KMS-11 (cell line): Measurements from ENCODE around the gene CYP4X1.
"Not testable (repeated sequence)": the region's sequence is repeated elsewhere in the genome, so short reads cannot be mapped to it uniquely, and the experiment has no call there.

Source experiments
- H2AFZ ChIP-seq: fragments of 200-600 bp; sonication (generic); 2 replicates; pipeline ENCODE4 v1.6.1; 2016; ENCODE audit warnings: antibody characterized with exemption, mixed run types, low read depth
- H3K27ac ChIP-seq: fragments of 200-600 bp; sonication (generic); 2 replicates; pipeline ENCODE4 v1.6.1; 2016; ENCODE audit warnings: mild to moderate bottlenecking, mixed run types
- H3K27me3 ChIP-seq: fragments of 200-600 bp; sonication (generic); 2 replicates; pipeline ENCODE4 v1.6.1; 2017; ENCODE audit warnings: mild to moderate bottlenecking, low read depth, mixed run types, moderate library complexity; ENCODE audit not compliant: insufficient read depth
- H3K36me3 ChIP-seq: fragments of 200-600 bp; sonication (generic); 2 replicates; pipeline ENCODE4 v1.6.1; 2017; ENCODE audit warnings: mild to moderate bottlenecking, mixed run types; ENCODE audit not compliant: insufficient read depth
- H3K4me1 ChIP-seq: fragments of 200-600 bp; sonication (generic); 2 replicates; pipeline ENCODE4 v1.6.1; 2016; ENCODE audit warnings: mild to moderate bottlenecking, low read depth, mixed run types; ENCODE audit not compliant: poor library complexity, severe bottlenecking
- H3K4me2 ChIP-seq: fragments of 200-600 bp; sonication (generic); 2 replicates; pipeline ENCODE4 v1.7.0; 2016; ENCODE audit warnings: mild to moderate bottlenecking, mixed run types
- H3K4me3 ChIP-seq: fragments of 200-600 bp; sonication (generic); IDR thresholded peaks from 2 replicates; pipeline ENCODE4 v1.6.1; 2017; ENCODE audit warnings: low read depth, low read length, mixed read lengths; ENCODE audit not compliant: insufficient read depth
- H3K79me2 ChIP-seq: fragments of 200-600 bp; sonication (generic); 2 replicates; pipeline ENCODE4 v1.6.1; 2016; ENCODE audit warnings: low read depth, mixed run types; ENCODE audit not compliant: insufficient read depth
- H3K9ac ChIP-seq: fragments of 200-600 bp; sonication (generic); 2 replicates; pipeline ENCODE4 v1.6.1; 2016; ENCODE audit warnings: mild to moderate bottlenecking, mixed run types
- H4K20me1 ChIP-seq: fragments of 200-600 bp; sonication (generic); 2 replicates; pipeline ENCODE4 v1.6.1; 2016; ENCODE audit warnings: mild to moderate bottlenecking, mixed run types; ENCODE audit not compliant: insufficient read depth
- CTCF ChIP-seq: fragments of 200-600 bp; sonication (generic); conservative IDR thresholded peaks from 2 replicates; pipeline ENCODE4 v1.6.1; 2017; ENCODE audit warnings: low read depth, mild to moderate bottlenecking, antibody characterized with exemption, low read length, moderate library complexity, mixed read lengths

Gene CYP4X1

DNA sequence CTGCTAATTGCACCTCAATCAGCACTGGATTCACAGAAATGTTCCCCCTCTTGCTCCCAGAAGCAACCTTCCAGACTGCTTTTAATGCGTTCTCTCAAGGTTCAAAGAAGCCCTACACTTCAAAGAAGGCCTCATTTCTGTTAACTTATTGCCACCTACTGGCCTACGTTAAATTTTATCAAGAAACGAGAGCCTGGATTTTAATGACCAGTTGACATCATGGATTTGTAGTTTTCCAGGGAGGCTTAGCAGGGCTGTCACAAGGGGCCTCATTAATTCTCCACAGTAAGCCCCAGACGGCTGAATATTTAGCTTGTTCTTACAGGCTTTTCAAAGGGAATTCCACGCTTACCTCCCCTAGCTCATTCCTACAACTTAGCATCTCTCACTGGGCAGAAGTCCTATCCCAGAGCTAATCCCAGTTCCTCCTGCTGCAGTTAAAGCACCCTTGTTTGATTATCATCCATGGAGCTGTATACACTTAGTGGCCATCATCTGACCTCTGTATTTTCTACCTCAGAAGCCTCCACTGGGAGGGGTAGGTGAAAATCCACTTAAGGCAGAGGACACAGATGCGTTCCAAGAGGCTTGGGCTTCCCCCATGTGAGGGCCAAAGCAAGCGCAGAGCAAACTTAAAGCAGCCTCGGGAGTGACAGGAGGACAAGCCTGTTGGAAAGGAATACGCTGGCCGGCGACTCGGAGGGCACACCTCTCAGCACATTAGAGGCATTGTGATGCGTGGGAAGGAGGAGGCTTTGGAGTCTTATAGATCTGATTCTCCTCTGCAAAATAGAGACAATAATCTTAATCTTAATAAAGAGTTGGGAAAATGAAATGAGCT, 32.2 kb upstream of the CYP4X1 start:
- H4K20me1 ChIP-seq: no peaks in the 10 kb centered on the region
- 0 out of 2 replicates have a peak, but pooled peaks have one; percentile 11 for TF ChIP-seq CTCF
- no peaks in the 10 kb centered on the region for H3K79me2 ChIP-seq
- H3K4me2 ChIP-seq: no peak overlapping the region
- no peaks in the 10 kb centered on the region for H3K36me3 ChIP-seq
- no peaks in the 10 kb centered on the region for H3K4me1 ChIP-seq
- H3K27me3 ChIP-seq: no peaks in the 10 kb centered on the region
- H3K27ac ChIP-seq: no peak overlapping the region
- no peak overlapping the region for H2AFZ ChIP-seq
- no peak overlapping the region for H3K9ac ChIP-seq
- no peak overlapping the region for H3K4me3 ChIP-seq

DNA sequence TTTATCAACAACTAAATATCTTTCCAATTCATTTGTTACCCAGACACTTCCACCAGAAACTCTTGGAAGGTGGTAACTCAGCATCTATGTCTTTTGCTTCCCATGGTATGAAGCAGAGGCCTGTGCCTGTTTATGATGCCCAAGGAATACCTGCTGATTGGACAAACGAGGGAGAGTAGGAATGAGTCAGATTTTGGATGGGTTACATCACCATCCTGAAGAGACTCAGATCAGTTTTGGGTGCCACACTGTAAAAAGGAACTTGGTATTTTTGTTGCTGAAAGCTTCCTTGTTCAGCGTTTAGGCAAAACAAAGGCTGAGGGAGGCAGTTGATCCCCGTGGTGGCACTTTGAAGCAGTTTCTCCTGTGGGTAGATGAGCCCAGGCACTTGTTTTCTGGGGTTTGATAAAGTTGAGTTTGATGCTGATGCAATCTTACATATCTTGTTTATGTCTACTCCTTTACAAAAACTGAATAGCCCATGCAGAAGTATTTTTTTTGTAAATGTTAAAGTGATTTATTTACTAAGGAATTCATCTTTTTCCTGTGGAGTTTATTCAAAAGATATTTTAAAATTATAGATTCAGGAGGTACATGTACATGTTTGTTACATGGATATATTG, 26.7 kb upstream of the CYP4X1 start:
- no peak overlapping the region for H3K9ac ChIP-seq
- H3K4me1 ChIP-seq: no peaks in the 10 kb centered on the region
- H3K27ac ChIP-seq: no peak overlapping the region
- H3K4me2 ChIP-seq: no peak overlapping the region
- no peaks in the 10 kb centered on the region for H3K79me2 ChIP-seq
- H3K27me3 ChIP-seq: no peaks in the 10 kb centered on the region
- no peak overlapping the region for H2AFZ ChIP-seq
- H3K4me3 ChIP-seq: no peak overlapping the region
- no peaks in the 10 kb centered on the region for H4K20me1 ChIP-seq
- H3K36me3 ChIP-seq: no peaks in the 10 kb centered on the region
- TF ChIP-seq CTCF: no peak

DNA sequence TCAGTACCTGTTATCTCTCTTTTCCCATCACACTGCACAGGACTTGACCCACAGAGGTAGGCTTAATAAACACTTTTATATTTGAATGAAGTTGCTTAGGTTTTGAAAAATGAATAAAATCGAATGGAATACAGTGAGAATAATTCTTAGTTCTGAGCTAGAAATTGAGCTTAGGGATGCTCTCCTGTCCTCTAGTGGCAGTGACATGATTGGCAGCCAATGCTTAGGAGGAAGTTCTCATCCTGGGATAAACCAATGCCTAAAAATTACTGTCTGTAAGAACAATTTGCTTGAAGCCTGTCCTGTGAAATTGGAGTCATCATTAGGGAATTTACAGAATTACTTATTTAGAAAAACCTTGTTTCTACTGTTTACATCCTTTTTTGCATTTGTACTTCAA, 21.3 kb upstream of the CYP4X1 start:
- Histone ChIP-seq H3K4me3 (no peak overlapping the region), H4K20me1 (no peaks in the 10 kb centered on the region), H2AFZ (no peak overlapping the region), H3K27ac (no peak overlapping the region), H3K79me2 (no peaks in the 10 kb centered on the region), H3K4me2 (no peak overlapping the region), H3K36me3 (no peaks in the 10 kb centered on the region), H3K27me3 (no peaks in the 10 kb centered on the region), H3K4me1 (no peaks in the 10 kb centered on the region), H3K9ac (no peak overlapping the region)
- TF ChIP-seq CTCF: 0 out of 2 replicates have a peak, but pooled peaks have one; percentile 18

GRCh38 chr1:47003896-47004403, 19.5 kb upstream of the CYP4X1 start:
- Histone ChIP-seq H3K4me2 (no peak overlapping the region), H4K20me1 (no peaks in the 10 kb centered on the region), H3K9ac (no peak overlapping the region), H3K36me3 (no peaks in the 10 kb centered on the region), H3K27ac (no peak overlapping the region), H3K4me1 (no peaks in the 10 kb centered on the region), H3K4me3 (no peak overlapping the region), H3K27me3 (no peaks in the 10 kb centered on the region), H3K79me2 (no peaks in the 10 kb centered on the region), H2AFZ (no peak overlapping the region)
- no peak for TF ChIP-seq CTCF

GRCh38 chr1:47006437-47006836, 17.0 kb upstream of the CYP4X1 start:
- H3K27ac ChIP-seq, H3K4me1 ChIP-seq, H3K36me3 ChIP-seq, H3K4me3 ChIP-seq, H3K9ac ChIP-seq, H3K4me2 ChIP-seq, H3K27me3 ChIP-seq, H3K79me2 ChIP-seq, H4K20me1 ChIP-seq, H2AFZ ChIP-seq: not testable (repeated sequence)
